Epithelial cell of proximal tubule (primary cell): ENCODE data around the gene MARS1. TPM values are rescaled to one million over a fixed set of nuclear protein-coding genes. Genes with fewer than 3 reads are reported as not detected.
"Not testable (repeated sequence)": the region's sequence is repeated elsewhere in the genome, so short reads cannot be mapped to it uniquely, and the experiment has no call there.

Experiments used
- DNase-seq: peaks from one replicate; pipeline ENCODE4 v3.0.0-alpha.2; 2011; ENCODE audit warnings: low read depth
- H3K4me3 ChIP-seq: 2 replicates; pipeline ENCODE4 v1.5.1; 2011; ENCODE audit warnings: low read depth, mild to moderate bottlenecking, low read length
- total RNA-seq: library from RNA; depleted of rRNA; stranded (reverse); fragments of >200 nt; gene quantifications from 2 replicates; pipeline ENCODE4 v1.2.3, GENCODE V29; 2015
- TF ChIP-seq, protein P1 (sequence below): conservative IDR thresholded peaks from 2 replicates; pipeline ENCODE4 v1.5.1; 2012; ENCODE audit warnings: low read depth, mild to moderate bottlenecking, low read length

Gene MARS1
- total RNA-seq, 1 donor from 2014 or later: 107 TPM

DNA sequence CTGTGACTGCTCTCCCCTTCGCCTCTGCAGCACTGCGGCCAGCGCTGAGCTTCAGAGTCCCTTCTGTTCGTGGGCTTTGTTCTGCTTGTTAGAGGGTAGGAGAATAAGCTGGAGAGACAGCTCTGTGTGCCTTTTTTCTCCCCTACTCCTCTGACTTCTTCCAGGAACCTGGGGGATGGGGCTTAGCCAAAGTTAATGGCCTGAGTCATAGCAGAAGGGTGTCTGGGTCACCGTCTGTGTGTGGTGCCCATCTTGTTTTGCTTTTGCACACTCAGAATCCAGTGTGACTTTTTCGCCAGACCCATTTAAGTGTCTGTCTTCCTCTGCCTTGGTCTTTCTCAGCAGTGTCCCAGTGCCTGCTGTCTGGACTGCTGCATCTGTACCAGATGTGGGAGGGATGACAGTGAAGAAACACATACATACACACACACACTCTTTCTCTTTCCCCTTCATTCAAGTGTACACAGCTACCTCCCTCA lies 65.0 kb downstream of the MARS1 start:
- TF ChIP-seq, protein P1, sequence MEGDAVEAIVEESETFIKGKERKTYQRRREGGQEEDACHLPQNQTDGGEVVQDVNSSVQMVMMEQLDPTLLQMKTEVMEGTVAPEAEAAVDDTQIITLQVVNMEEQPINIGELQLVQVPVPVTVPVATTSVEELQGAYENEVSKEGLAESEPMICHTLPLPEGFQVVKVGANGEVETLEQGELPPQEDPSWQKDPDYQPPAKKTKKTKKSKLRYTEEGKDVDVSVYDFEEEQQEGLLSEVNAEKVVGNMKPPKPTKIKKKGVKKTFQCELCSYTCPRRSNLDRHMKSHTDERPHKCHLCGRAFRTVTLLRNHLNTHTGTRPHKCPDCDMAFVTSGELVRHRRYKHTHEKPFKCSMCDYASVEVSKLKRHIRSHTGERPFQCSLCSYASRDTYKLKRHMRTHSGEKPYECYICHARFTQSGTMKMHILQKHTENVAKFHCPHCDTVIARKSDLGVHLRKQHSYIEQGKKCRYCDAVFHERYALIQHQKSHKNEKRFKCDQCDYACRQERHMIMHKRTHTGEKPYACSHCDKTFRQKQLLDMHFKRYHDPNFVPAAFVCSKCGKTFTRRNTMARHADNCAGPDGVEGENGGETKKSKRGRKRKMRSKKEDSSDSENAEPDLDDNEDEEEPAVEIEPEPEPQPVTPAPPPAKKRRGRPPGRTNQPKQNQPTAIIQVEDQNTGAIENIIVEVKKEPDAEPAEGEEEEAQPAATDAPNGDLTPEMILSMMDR: no peak
- DNase-seq: no peak
- no peak overlapping the region for H3K4me3 ChIP-seq

DNA sequence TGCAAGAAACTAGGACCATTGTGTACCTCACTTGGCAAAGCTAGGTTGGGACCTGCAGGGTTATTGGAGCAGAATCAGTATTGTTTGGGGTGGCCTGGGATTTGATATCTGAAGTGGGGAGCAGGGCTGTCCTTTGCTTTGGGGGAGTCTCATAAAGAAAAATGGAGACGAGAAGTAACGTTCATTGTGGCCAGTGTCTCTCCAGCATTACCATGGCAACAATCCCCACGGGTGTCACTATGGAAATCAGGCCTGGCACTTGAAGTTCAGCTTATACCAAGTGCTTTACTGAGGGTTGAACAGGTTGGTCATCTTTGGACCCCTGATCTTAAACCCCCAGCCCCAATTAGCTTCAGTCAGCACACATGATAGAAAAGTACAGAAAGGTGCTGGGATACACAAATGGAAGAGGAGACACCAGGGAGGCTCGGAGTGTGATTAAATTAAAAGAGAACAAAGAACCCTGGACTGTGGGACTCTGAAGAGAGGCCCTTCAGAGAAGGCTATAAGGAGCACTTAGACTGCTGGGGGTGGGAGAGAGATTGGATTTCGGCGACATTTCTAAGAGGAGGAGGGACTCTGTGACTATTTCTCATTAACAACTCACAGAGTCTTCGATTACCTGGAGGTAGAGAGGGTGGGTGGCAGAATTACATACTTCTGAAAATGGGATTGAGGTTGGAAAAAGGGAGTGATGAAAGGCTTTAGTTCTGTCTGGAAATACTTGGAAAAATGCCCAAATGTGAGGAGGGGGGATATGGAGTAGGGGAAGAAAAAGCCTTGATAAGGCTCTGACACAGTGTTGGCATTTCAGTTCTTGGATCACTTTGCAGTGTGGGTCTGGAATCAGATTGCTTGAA lies 65.7 kb downstream of the MARS1 start:
- H3K4me3 ChIP-seq: no peak overlapping the region
- TF ChIP-seq, protein P1: no peak
- DNase-seq: no peak

GRCh38 chr12:57554453-57554852 lies 66.6 kb downstream of the MARS1 start:
- no peak overlapping the region for H3K4me3 ChIP-seq
- DNase-seq: no peak
- TF ChIP-seq, protein P1: no peak

GRCh38 chr12:57554897-57555296 lies 67.0 kb downstream of the MARS1 start:
- no peak for DNase-seq
- H3K4me3 ChIP-seq: no peak overlapping the region

GRCh38 chr12:57558864-57559263 lies 71.0 kb downstream of the MARS1 start:
- H3K4me3 ChIP-seq: no peak overlapping the region
- DNase-seq: no peak
- TF ChIP-seq, protein P1: no peak

More at GRCh38 chr12:57554897-57555296, 67.0 kb downstream of the MARS1 start:
- TF ChIP-seq, protein P1: no peak

- no peak for DNase-seq
- H3K4me3 ChIP-seq: no peak overlapping the region
- TF ChIP-seq, protein P1: no peak
Observed at GRCh38 chr12:57560516-57560915, 72.6 kb downstream of the MARS1 start.

GRCh38 chr12:57561117-57561516 lies 73.2 kb downstream of the MARS1 start:
- H3K4me3 ChIP-seq, DNase-seq: not testable (repeated sequence)
